ENCODE measurements around the gene BTN1A1.

Gene BTN1A1

DNA sequence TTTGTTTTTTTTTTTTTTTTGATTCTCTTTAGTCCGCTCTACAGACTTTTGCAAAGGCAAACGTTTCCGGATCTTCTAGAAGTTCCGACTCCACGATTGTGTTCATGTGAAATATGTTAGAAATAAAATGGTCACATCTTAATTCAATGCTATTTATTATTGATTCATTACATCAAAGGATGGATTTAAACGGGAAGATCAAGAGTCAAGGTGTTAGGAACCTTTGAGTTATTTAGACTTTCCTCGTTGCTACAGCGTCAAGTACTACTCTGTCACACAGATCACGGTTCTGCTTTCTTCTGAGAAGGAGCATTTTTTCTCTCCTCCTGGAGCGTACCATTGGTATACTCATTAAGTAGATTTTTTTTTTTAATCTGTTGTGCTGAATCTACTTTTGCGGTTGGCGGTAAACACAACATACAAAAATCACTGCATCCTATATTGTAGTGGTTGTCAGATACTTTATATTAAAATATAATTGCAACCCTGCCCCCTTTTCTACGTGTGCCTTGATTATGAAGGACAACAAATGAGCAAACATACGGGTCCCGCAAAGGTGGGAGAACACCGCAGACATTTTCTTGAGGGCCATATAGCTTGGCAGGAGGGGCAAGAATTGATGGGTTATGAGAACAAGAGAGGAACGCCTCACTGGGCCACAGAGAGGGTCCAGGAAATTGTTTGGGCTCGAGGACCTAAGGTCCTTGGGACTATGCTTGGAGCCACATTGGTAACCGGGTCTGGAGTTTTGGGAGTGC, 55.6 kb downstream of the BTN1A1 start:
- Histone ChIP-seq H3K36me3 (ENCODE audit: control insufficient read depth, insufficient read depth, low read length, severe bottlenecking) (no peaks in the 10 kb centered on the region), H3K27me3 (replicated peaks; ENCODE audit: control insufficient read depth, insufficient read depth, low read length) (no peaks in the 10 kb centered on the region), H3K9me3 (ENCODE audit: control insufficient read depth, low read length) (no peaks in the 10 kb centered on the region), H3K4me1 (ENCODE audit: control insufficient read depth, insufficient read depth, low read length) (peaks cover 16% of the 10 kb centered on the region), H3K4me3 (ENCODE audit: low read length) (peak overlapping the region; percentile 74), H3K9ac (ENCODE audit: low read length) (no peak overlapping the region)
- peak; percentile 38 for DNase-seq (ENCODE audit: low read depth)

- peak; percentile 86 for DNase-seq (ENCODE audit: low read depth)
- no peaks in the 10 kb centered on the region for H3K9me3 ChIP-seq (ENCODE audit: control insufficient read depth, low read length)
- no peak overlapping the region for H3K9ac ChIP-seq (ENCODE audit: low read length)
- H3K36me3 ChIP-seq (ENCODE audit: control insufficient read depth, insufficient read depth, low read length, severe bottlenecking) = no peaks in the 10 kb centered on the region
- H3K4me3 ChIP-seq (ENCODE audit: low read length) = peak overlapping the region; percentile 74
- no peaks in the 10 kb centered on the region for H3K27me3 ChIP-seq (replicated peaks; ENCODE audit: control insufficient read depth, insufficient read depth, low read length)
- peaks cover 16% of the 10 kb centered on the region for H3K4me1 ChIP-seq (ENCODE audit: control insufficient read depth, insufficient read depth, low read length)
These were observed 56.4 kb downstream of the BTN1A1 start for GRCh38 chr6:26556263-26557070.
